Right renal pelvis (tissue), 4 donors: ENCODE data around the gene LRP1B. TPM values are rescaled to one million over a fixed set of nuclear protein-coding genes. Genes with fewer than 3 reads are reported as not detected.

Source experiments
- DNase-seq, 4 donors: peaks; one replicate each; pipeline ENCODE4 v3.0.0-alpha.2; 2013; ENCODE audit warnings: low read depth in 4 of 4, low spot score in 3 of 4, missing footprints in 1 of 4
- polyA plus RNA-seq, 4 donors: library from polyadenylated mRNA; unstranded; fragments of 120-200 nt; gene quantifications; one replicate each; pipeline ENCODE4 v1.2.1, GENCODE V29; 2013; ENCODE audit not compliant: insufficient read length in 4 of 4

Gene LRP1B
- polyA plus RNA-seq: 1 to 10 TPM in 2 of 4 donors, under 1 TPM in 2; 0.96 to 1.1 (median 0.99) TPM

DNA sequence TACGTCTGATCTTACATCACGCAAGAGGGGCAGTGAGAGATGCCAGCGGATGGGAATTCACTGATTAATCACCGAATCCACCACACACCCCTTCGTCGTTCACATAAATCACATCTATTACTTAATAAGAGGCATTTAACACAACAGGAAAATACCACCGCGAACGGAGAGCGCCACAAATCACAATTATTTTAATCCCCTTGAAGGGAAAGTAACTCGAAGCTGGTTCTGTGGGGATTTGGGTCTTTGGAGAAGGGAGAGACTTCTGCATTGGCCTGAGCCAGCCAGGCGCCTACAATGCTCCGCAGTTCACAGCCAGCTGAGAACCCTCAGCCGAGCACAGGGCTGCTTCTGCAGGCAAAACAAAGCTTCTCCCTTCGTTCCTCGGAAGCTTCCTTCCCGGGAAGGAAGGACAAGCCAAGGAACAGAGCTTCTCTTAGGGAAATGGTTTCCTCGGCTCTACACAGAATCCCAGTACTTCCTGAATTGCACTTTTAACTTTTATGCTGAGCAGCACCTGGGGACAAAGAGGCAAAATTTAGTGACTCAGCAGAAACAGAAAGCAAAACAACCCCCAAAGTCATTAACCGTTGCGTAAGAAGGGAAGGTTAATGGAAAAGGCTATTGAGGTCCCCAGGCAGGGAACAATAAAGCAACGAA is at the start of gene LRP1B:
Gene LRP1B, minus strand, starts transcription at position 7 of the 660 bp plus-strand sequence. CDS start 287 bp downstream, outside the sequence.
- peak; percentile 32 to 52 (median 38) for DNase-seq

DNA sequence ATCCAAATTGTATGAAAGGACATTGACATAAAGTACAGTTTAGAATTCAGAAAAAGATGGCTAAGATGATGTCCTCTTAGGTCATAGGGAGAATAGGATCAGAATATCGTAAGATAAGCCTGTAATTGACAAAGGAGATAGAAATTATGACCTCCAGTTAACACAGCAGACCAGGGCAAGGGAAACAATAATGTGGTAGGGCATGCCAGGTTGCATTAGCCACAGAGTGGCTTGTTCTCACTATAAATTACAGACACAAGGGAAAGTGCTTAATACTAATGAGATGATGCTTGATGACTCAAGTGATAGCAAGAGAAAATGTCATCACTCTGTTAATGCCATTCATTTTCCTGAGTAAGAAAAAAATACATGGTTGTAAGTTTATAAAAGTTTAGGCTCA is 48.9 kb upstream of the LRP1B start:
- DNase-seq: no peak

DNA sequence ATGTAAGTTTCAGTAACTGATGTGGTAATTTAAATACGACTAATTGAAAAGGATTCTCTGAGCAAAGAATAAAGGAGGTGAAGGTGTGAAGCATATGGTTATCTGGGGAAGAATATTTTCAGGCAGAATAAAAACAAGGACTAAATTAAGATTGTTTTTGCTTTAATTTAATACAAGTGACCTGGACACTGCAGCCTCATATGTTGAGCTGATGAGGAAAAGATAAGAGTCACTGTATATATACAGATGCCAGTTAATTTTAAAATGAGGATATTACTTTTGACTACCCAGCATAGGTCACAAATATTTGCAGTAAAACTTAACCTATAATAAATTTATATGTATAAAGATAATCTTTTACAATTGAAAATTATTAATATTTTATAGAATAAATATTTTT is 47.8 kb upstream of the LRP1B start:
- DNase-seq: no peak

DNA sequence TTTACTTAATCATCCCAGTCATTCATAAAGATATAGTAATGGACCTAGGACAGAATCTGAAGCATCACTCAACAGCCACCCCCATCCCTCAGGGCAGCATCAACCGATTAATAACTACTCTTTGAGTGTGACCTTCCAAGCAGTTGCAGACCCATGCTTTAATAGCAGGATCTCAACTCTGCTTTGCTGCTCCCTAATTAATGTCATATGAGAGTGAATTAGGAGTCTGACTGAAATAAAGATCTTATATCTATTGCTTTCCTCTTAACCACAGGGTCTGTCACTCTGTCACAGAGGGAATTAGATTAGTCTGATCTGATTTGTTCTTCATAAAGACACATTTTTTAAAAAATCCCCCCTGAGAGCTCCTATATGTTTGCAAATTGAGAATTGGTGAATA is 46.1 kb upstream of the LRP1B start:
- no peak for DNase-seq

DNA sequence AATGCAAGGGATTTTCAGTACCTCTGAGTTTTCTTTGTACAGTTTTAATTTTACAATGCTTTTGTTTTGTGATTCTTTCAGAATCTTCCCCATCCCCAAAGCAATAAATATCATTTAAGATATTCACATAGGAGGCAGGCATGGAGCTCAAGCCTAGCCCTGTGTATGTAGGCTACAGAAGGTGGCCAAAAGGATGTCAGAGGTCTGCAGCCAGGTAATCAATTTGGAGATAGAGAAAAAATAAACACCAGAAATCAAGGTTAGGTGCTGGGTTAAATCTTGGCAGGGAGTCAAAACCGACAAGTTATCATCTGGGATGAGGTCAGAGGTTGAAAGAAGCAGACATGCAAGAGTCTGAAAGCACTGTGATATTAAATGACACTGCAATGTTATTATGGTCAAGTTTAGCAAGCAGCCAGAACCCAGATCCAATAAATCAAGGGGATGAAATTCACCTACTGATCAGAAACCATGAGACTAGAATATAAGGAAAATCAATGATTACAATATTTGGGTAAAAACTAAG is 45.1 kb upstream of the LRP1B start:
- DNase-seq: no peak

DNA sequence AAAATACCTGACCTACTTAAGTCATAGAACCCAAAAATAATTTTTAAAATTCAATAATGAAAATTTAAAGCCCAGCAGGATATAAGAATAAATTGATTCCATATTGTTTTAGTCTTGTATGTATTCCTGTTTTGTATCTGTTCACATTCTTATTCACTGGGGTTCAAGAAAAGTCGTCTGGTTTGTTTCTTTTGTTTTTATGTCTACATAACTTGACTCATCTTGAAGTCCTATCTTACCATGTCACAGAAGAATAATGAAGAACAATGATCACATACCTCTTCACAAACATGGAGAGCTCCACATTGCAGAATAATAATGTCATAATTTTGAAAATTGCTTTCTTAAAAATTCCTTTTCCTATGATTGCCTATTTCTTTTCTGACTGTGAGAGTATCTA is 43.4 kb upstream of the LRP1B start:
- DNase-seq: no peak

DNA sequence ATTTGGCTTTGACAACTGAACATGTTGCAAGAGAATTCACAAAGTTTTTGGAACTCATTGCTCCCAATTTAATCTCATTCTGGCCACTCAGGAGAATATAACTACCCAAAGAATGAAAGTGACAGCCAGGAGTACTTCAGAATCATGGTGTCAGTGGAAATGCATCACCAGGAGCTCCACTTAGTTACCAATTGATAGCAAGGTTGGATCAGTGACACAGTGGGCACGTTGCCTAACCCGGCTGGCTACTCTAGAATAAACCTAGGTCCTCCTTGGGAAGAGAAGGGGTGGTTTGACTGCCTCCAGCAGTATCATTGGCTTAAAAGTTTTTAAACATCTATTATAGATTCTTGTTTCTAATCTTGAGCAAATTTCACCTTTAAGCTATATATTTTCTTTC is 40.0 kb upstream of the LRP1B start:
- no peak for DNase-seq

DNA sequence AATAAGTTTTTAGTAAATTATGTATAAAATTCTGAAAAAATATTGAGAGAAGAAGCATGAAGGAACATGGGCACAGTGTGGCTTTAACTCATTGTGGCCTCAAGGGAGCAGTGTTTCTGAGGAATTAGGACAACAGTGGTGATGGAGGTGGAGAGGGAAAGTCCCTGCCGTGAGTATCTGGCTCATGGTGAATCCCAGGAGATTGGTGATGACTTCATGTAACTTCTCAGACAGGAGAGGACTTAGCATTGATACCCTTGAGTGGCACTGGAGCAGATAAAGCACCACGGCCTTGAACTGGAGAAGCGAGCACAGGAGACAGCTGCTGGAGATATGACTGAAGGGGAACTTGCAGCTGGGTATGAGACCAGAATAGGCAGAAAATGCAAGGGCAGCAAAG is 35.0 kb upstream of the LRP1B start:
- DNase-seq: no peak

DNA sequence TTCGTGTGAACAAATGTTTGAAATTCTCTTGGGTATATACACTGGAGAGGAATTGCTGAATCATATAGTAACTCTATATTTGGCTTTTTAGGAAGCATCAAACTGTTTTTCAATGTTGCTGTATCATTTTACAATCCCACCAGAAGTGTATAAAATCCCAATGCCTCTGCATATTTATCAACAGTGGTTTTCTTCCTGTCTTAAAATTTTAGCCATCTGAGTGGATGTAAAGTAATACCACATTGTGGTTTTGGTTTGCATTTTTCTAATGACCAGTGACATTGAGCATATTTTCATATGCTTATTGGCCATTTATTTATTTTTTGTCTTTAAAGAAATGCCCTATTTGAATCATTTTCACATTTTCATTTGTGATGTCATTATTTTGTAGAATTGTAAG is 22.8 kb upstream of the LRP1B start:
- no peak for DNase-seq

DNA sequence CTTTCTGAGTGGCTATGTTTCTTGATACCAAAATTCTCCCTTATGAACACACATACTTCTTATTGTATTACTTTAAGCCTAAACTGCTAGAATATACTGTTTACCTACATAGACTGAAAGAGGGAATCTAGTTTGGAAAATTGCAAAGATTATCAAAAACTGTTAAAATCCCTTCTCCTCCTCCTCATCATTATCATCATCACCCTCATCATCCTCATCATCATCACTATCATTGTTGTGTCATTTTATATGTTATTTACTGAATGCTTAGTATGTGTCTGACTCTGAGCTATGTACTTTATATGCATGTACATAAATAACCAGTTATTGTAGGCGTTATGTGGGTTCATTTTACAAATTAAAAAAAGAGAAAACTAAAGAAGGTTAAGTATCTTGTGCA is 19.6 kb upstream of the LRP1B start:
- DNase-seq: no peak

DNA sequence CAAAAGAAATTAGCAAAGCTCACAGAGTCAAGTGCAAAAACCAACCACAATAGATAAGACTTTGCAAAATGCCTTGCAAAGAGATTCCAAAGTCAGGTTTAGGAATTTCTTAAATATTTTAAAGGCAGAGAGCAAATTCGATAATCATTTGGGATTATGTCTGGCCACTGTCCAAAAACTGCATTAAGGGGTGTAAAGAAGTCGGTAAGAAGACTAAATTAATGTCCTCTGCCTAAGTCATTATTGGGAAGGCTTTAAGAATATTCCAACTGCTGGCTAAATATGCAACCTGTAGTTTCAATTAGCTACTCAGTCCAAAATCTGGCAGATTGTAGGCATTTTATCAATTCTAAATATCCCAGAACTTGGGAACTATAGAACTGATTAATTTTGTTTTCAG is 13.7 kb upstream of the LRP1B start:
- no peak for DNase-seq

DNA sequence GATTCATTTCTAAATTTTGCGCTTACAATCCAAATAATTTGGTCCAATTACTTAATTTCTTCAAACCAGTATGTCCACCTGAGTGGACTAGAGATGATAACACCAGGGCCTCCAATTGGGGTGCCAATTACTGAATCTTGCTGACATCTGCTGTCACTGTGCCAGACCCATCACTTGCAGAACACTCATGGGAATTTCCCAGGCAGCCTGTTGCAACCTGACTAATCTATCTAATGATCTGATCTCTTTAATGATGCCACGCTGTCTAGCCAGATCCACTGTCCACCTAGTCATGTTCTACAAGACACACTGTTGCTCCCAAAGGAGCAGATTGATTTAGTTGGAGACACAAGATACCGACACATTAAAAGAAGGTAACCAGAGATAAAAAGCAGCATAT is 11.8 kb upstream of the LRP1B start:
- DNase-seq: no peak

DNA sequence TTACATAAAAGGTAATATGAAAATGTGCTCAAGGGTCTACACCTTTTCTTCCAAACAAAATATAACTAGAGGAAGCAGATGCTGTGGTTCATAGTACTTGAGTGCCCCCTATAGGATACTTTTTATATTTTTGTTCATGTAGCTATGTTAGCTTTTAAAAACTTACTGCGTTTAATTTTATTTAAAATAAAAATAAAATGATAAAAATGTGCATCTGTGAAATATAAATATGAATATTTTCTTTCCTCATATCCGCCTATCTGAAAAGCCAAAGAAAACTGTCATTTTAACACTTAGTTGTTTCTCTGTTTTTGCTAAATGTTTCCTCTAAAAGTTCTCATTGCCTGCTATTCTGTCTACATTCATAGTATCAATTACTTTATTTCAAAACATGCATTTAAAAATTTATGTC is 9.6 kb upstream of the LRP1B start:
- peak in 1 of 4 donors; percentile 16 for DNase-seq

DNA sequence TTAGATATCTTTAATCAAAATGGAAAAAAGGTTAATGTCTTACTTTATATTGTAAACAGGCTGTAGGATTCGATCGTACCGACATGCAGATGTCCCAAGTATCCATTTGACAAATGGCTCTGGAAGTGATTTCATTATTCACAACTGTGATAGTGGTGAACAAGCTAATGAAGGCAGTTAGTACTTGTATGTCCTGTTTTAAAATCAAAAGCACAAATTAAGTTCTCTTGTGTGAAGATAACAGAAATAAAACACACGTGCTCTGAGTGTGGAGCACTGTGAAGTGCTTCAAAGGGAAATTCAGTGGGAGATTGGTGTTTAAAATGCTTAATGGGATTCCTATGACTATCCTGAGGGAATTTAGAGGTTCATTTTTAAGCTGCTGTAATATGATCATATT is 8.6 kb upstream of the LRP1B start:
- DNase-seq: no peak

DNA sequence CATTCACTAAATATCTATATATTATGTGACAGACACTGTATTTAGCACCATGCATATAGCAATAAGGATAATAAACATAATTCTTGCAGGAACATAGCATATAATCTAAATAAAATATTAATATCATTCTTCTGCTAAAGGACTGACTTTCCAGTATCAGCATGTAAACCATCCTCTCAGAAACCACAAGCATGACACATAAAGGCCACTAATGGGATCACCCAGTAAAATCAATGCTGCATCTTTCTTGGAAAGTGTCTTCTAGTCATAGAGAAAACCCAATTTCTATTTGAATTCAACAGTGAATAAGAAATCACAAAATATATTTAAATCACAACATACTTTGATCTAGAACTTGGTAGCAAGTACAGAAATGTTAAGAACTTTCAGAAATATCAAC is 5.8 kb upstream of the LRP1B start:
- DNase-seq: no peak

DNA sequence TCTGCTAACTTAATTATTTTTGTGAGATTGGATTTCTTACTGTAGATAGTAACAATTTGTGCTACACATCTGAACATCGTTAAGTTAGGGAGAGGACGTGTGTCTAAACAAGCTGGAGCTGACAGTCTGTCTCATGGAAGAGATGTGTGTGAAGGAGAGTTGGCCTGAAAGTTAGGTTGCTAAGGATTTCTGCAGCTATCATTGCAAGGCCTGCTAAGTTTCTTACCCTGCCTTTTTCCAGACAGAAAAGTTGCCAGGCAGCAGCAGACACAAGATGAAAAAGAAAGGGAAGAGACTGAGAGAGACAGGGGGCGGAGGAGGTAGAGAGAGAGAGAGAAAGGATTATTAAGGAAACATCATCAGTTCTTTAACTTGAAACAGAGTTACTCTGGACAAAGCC is 4.1 kb upstream of the LRP1B start:
- DNase-seq: no peak

DNA sequence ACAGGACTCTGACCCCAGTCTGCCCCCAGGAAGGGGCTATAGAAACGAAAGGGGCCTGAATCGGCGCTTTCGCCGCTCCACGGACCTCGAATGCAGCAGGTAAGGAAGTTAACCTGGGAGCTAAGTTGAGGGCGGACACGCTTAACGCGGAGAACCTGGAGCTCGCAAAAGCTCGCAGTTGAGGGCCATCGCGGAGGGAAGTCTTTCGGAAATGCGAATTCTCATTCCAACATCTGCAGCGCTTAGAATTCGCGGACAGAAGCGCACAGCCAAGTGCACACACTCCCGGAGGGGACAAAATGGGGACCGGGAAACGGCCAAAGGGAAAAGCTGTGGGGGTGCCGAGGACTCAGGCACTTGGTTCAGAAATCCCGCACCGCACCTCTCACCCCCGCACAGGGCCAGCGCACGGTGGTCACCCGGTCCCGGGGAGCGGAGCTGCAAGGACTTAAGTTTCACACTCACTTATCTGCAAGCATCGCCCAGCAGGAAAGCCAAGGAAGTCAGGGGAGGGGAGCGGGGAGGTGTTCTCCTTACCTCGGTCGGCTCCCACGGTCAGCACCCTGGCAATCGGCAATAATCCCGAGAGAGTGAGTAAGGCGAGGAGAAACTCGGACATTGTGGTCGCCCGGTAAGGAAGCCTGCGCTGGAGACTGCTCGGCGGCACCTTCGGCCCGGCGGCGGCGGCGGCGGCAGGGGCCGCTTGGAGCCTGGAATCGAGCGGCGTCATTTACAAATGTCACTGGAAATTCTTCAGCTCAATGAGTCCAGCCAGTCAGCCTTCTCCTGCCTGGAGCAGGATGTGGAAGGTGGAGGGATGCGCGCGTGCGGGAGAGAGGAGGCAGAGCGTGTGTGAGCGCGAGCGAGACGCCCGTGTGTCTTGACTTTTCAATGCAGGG is 456 bp downstream of the LRP1B start:
- DNase-seq: peak; percentile 71 to 85 (median 76)

DNA sequence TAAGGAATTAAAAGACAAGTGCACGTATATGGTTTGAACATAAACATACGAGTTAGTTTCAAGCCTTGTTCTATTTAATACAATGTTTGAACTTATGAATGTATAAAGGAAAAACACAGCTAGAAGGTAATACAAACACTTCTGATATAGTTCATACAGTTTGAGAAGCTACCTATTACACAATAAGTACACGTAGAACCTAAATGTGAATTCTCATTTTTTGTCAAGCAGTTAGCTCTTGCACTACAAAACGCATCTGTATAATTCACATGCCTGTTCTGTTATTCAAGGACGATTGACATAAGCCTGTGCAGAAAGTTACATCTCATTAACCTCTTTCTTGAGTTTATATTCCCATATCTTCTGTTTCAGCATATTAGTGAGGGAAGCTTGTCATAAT is 2.7 kb downstream of the LRP1B start:
- no peak for DNase-seq

DNA sequence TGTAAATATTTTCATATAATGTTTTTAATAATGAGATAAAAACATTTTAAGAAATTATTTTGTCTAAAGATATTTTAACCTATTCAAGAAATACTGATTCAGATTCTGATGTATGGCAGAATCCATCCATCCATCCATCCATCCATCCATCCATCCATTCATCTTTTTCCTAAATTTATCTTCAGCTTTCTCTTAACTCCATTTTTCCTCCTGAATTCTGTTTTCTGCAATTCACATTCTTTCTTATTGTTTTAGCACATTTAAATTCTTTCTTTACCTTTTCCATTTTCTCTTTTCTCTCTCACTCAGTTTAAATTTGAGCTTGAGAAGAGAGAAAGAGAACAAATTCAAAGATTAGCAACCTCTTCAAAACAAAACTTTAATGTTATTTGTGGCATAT is 3.6 kb downstream of the LRP1B start:
- no peak for DNase-seq

DNA sequence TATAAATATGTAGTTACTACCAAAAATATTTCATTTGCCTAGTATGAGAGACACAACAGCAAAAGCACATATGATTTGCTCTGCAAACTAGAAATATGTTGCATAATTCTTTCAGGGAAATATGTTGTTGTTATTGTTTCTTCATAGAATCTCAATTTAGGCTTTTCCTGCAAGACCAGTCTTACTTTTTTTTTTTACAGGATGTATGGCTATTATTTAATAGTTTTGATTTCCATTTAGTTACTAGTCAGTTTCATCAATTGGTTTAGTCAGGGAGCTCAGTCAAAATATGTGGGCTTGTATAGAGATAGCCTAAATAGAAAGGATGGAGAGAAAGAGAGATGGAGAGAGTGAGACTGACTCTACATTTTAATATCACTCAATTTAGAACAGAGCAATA is 6.1 kb downstream of the LRP1B start:
- DNase-seq: no peak

DNA sequence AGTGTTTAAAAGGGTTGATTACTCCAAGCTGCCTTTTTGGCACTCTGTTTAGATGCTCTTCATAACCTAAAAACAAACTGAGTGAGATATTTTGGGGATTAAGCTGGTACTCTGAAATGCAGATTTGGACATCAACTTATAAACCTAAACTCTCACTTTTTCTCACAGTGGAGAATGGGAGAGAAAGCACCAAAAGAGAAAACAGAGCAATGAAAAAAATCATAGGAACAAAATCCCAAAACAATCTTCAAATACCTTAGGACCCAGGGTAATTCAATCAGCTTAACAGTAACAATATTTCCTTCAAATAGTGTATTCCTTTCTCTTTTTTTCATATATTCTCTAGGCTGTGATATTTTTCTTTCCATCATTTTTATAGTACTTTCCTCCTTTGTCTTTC is 11.5 kb downstream of the LRP1B start:
- no peak for DNase-seq

DNA sequence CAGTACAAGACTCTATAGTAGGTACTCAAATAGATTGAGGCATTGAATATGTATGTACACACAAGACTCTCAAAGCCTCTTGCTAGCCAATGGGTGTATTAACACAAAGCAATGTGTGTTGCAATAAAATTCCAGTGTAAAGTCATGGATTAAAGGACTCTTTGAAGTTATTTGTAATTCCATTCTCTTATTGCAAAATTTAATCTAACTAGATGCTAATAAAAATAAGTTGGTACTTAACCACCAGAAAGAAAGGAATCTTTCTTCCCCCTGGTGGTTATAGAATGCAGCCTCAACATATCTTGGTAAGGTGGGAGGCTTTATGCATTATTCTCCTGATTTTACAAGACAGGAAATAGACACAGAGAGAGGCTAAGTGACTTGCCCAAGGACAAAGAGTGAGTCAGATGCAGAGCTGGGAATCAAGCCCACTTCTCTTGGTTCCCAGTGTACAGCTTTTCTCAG is 18.0 kb downstream of the LRP1B start:
- no peak for DNase-seq
